ENCODE measurements around the gene MAST4.

- TF ChIP-seq POLR2AphosphoS5 (IDR thresholded peaks at IDR 0.05) = no peak
- TF ChIP-seq, protein P1, sequence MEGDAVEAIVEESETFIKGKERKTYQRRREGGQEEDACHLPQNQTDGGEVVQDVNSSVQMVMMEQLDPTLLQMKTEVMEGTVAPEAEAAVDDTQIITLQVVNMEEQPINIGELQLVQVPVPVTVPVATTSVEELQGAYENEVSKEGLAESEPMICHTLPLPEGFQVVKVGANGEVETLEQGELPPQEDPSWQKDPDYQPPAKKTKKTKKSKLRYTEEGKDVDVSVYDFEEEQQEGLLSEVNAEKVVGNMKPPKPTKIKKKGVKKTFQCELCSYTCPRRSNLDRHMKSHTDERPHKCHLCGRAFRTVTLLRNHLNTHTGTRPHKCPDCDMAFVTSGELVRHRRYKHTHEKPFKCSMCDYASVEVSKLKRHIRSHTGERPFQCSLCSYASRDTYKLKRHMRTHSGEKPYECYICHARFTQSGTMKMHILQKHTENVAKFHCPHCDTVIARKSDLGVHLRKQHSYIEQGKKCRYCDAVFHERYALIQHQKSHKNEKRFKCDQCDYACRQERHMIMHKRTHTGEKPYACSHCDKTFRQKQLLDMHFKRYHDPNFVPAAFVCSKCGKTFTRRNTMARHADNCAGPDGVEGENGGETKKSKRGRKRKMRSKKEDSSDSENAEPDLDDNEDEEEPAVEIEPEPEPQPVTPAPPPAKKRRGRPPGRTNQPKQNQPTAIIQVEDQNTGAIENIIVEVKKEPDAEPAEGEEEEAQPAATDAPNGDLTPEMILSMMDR (IDR thresholded peaks at IDR 0.05) = no peak
These were observed 28.7 kb upstream of the MAST4 start for GRCh38 chr5:66567474-66567873.

Measured in gastroesophageal sphincter (tissue), 3 donors.